ENCODE results near the gene LRP5.

DNA sequence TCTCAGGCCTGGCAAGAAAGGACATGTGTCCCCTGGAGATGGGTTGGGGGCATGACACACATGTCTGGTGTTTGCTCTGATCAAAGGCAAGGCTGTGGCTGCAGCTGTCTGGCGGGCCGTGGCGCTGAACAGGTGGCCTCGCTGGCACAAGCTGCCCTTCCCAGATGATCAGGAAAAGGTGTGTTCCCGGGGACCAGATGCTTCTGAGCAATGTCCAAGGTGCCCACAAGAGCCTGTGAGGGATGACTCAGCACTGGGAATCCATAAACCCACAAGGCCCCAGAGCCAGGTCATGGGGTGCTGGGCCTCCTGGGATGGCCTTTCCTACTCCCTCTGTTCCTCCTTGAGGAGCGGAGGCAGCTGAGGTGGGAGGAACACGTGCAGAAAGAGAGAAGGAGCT lies 9.7 kb upstream of the LRP5 start:
- TF ChIP-seq, protein P1, sequence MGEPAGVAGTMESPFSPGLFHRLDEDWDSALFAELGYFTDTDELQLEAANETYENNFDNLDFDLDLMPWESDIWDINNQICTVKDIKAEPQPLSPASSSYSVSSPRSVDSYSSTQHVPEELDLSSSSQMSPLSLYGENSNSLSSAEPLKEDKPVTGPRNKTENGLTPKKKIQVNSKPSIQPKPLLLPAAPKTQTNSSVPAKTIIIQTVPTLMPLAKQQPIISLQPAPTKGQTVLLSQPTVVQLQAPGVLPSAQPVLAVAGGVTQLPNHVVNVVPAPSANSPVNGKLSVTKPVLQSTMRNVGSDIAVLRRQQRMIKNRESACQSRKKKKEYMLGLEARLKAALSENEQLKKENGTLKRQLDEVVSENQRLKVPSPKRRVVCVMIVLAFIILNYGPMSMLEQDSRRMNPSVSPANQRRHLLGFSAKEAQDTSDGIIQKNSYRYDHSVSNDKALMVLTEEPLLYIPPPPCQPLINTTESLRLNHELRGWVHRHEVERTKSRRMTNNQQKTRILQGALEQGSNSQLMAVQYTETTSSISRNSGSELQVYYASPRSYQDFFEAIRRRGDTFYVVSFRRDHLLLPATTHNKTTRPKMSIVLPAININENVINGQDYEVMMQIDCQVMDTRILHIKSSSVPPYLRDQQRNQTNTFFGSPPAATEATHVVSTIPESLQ (CRISPR knock-in tag; IDR thresholded peaks at IDR 0.05), result no peak
- TF ChIP-seq, protein P2, sequence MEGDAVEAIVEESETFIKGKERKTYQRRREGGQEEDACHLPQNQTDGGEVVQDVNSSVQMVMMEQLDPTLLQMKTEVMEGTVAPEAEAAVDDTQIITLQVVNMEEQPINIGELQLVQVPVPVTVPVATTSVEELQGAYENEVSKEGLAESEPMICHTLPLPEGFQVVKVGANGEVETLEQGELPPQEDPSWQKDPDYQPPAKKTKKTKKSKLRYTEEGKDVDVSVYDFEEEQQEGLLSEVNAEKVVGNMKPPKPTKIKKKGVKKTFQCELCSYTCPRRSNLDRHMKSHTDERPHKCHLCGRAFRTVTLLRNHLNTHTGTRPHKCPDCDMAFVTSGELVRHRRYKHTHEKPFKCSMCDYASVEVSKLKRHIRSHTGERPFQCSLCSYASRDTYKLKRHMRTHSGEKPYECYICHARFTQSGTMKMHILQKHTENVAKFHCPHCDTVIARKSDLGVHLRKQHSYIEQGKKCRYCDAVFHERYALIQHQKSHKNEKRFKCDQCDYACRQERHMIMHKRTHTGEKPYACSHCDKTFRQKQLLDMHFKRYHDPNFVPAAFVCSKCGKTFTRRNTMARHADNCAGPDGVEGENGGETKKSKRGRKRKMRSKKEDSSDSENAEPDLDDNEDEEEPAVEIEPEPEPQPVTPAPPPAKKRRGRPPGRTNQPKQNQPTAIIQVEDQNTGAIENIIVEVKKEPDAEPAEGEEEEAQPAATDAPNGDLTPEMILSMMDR (IDR thresholded peaks at IDR 0.05), result no peak

Data from WTC11 (cell line).